GM19351 (cell line): ENCODE results near the gene GFRA1.
"Not testable (repeated sequence)": the region's sequence is repeated elsewhere in the genome, so short reads cannot be mapped to it uniquely, and the experiment has no call there.

Experiments used
- ATAC-seq: cut with Tn5 transposase; IDR thresholded peaks from one replicate; pipeline ENCODE4 v1.9.1; 2021; ENCODE audit warnings: mild to moderate bottlenecking, moderate library complexity; ENCODE audit not compliant: unreplicated experiment

The GFRA1 gene

GRCh38 chr10:116201011-116201410 lies 72.0 kb downstream of the GFRA1 start:
- ATAC-seq, result no peak

- no peak for ATAC-seq
Measured at GRCh38 chr10:116198676-116199035, 74.3 kb downstream of the GFRA1 start.

- no peak for ATAC-seq
Measured at GRCh38 chr10:116197946-116198675, 74.9 kb downstream of the GFRA1 start.

- no peak for ATAC-seq
Measured at GRCh38 chr10:116195583-116195982, 77.4 kb downstream of the GFRA1 start.

DNA sequence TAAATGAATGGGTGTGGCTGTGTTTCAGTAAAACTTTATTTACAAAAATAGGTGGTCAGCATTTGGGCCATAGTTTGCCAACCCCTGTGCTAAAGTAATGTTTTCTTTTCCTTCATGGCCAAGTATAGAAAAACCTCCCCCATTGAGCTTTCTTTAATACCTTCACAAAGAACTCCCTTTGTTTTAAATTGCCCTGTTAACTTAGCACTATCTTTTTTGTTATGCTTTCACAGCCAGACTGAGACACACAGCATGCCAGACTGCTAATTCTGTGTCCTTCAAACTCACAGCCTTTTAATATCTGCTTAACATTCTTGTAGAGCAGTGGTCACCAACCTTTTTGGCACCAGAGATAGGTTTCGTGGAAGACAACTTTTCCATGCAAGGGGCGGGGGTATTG lies 78.0 kb downstream of the GFRA1 start:
- ATAC-seq, result no peak

- ATAC-seq, result no peak
Measured at GRCh38 chr10:116194061-116194460, 78.9 kb downstream of the GFRA1 start.

- no peak for ATAC-seq
Measured at GRCh38 chr10:116190883-116191282, 82.1 kb downstream of the GFRA1 start.

DNA sequence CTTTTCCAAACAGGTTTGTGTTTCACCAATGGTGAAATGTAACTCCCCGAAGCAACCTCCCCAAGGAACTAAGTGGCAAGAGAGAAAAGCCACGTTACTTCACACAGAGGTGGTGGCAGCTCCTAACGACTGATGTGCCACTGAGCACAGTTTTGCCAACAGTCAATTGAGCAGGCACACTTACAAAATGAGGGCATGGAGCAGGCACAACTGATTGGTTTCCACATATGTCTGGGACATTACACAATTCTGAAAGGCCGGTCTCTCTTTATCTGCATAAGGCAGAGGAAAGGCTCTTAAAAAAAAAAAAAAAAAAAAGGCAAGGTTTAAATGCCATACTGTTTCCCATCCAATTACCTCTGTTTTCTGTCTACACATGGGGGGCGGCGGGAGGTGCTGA lies 86.7 kb downstream of the GFRA1 start:
- ATAC-seq, result no peak

DNA sequence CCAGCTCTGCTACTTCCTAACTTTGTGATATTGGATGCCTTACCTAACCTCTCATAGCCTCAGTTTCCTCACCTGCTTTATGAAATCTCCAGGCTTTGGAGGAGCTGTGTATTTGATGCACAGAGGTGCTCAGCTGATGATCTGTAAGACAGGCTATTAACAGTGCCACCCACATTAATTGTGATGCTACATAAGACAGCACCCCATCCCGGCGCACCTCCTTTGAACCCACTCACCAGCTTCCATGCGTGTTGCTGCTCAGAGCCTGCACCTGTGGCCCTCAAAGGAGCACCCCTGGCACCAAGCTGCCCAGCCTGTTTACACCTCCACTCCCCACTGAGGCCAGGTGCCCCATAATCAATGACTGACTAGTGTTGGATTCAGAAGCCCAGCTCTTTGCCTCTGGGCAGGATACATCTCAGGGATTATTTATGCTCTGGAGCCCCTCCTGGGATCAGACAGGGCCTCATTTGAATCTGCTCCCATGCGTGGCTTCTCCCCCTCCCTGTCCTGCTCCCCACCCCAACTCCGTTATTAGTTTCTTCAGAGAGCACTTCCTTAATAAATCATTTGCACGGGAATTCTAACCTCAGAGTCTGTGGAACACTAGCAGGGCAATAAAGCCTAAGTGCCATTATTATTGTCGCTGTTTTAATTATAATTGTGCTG lies 87.7 kb downstream of the GFRA1 start:
- ATAC-seq, result no peak

- ATAC-seq, result no peak
Measured at GRCh38 chr10:116184512-116184794, 88.6 kb downstream of the GFRA1 start.

DNA sequence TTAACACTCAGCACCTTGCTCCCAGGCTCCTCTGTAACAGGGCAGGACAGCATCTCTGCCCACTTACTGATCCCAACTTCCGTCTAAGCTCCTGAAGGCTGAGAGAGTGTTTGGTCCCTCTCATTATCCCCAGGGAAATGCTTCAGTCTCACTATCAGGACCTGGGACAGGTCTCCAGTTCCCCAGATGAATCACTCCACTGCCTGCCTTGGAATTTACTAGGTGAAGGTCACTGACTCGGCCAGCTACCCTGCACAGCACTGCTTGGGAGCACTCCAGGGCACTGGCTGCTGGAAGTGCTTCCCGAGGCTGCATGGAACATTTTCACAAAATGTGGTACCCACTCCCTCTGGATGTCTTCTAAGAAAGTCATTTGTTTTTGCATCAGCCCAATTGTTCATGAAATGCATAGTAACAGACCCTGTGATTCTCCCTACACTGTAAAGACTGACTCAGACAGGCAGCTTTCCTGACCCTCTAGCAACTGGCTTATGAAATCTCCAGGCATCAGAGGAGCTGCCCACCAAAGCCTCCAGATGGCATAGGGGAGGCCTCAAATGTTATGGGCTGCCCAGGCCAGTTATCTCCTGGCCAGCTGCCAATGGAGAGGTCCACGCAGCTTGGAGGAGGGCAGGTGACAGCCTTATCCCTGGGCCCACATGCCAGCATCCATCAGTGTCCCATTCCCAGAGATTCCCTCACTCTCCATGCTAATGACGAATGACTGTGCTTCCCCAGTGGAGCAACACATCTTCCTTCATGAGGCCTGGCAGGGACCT lies 89.1 kb downstream of the GFRA1 start:
- no peak for ATAC-seq

DNA sequence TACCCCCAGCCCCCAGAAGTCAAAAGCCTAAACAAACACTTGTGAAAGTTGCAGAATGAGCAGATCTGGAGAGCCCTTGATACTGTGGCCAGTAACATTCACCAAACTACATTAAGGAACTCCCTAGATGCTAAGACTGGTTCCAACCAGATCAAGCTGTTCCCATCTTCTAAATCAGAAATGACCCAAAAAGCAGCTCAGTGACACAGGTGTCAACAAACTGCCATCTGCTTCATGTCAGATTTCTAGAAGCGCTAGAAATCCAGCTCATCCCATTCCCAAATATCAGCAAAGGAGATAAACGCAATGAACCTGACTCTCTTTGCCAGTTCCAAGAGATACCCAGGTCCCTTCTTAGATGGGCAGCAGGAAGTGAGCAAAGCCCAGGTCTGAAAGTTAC lies 90.6 kb downstream of the GFRA1 start:
- ATAC-seq, result no peak

- no peak for ATAC-seq
Measured at GRCh38 chr10:116178086-116178605, 94.9 kb downstream of the GFRA1 start.

DNA sequence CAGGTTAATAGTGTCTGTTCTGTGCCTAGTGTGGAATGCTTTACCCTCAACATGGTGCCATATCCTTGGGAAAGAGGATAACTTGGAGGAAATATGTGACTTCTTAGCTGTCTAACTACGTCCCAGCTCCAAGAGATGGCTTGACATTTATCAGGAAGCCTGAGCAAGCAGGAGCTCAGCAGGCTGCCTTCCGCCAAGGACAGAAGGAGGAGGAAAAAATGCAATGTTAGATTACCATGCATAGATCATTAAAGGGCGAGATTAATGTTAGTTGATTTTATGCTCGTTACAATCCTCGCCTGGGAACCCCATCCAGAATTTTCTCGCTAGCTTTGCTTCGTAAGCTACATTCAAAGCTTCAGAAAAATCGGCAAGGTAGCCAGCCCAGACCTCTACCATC lies 97.8 kb downstream of the GFRA1 start:
- ATAC-seq, result no peak

GRCh38 chr10:116171505-116171904 lies 101.5 kb downstream of the GFRA1 start:
- no peak for ATAC-seq

GRCh38 chr10:116170815-116171250 lies 102.2 kb downstream of the GFRA1 start:
- no peak for ATAC-seq

GRCh38 chr10:116169782-116170445 lies 103.1 kb downstream of the GFRA1 start:
- no peak for ATAC-seq

- ATAC-seq, result no peak
Measured at GRCh38 chr10:116168745-116169144, 104.3 kb downstream of the GFRA1 start.

- no peak for ATAC-seq
Measured at GRCh38 chr10:116168329-116168728, 104.7 kb downstream of the GFRA1 start.

DNA sequence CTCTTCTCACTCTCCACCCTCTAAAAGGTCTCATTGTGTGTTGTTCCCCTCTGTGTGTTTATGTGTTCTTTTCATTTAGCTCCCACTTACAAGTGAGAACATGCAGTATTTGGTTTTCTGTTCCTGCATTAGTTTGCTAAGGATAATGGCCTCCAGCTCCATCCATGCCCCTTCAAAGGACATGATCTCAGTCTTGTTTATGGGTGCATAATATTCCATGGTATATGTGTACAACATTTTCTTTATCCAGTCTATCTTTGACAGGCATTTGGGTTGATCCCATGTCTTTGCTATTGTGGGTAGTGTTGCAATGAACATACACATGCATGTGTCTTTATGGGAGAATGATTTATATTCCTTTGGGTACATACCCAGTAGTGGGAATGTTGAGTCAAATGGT lies 107.1 kb downstream of the GFRA1 start:
- not testable (repeated sequence) for ATAC-seq

- ATAC-seq, result no peak
Measured at GRCh38 chr10:116164291-116164690, 108.7 kb downstream of the GFRA1 start.
